ENCODE results near the gene DIP2B.
"Not testable (repeated sequence)": the region's sequence is repeated elsewhere in the genome, so short reads cannot be mapped to it uniquely, and the experiment has no call there.

The DIP2B gene

GRCh38 chr12:50538182-50538581, 33.4 kb downstream of the DIP2B start:
- no peak for TF ChIP-seq CTCF (IDR thresholded peaks at IDR 0.05; ENCODE audit: low read depth, low read length, missing control alignments)
- no peak for DNase-seq (ENCODE audit: low read depth)
- no peak overlapping the region for H3K4me3 ChIP-seq (ENCODE audit: low read depth, low read length)

DNA sequence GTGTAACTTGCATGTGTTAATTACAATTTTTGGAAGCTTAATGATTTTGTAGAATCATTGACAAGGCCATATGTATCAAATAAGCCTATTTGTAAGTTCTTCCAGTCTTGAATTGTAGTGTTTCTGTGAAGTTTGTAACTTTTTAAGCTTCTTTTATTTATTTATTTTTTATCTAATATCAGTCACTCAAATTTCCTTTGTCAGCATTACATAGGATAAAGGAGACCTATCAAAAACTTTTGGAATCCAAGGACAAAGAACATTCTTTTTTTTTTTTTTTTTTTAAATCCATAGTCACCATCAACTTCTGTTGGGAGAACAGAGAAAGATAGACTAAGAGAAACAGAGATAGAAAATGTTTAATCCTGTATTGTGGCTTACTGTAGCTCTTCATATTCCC, 36.4 kb downstream of the DIP2B start:
- TF ChIP-seq CTCF (IDR thresholded peaks at IDR 0.05; ENCODE audit: low read depth, low read length, missing control alignments): no peak
- no peak overlapping the region for H3K4me3 ChIP-seq (ENCODE audit: low read depth, low read length)
- no peak for DNase-seq (ENCODE audit: low read depth)

DNA sequence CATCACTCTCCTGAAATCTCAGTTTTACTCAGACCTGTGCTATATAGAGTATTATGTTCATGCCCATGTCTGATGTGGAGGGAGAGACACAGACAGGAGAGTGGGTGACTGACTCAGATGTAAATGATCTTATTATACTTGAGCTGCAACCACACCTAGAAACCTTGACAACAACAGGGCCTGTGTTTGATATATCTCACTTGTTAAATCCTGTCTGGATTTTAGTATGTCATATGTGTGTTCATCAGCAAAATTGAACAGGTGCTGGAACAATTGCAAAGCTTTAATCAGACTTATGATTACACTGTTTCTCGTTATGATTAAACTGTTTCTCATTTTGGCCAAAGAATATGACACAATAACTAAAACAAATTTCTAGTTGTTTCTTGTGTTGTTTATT, 37.7 kb downstream of the DIP2B start:
- no peak overlapping the region for H3K4me3 ChIP-seq (ENCODE audit: low read depth, low read length)
- no peak for DNase-seq (ENCODE audit: low read depth)

DNA sequence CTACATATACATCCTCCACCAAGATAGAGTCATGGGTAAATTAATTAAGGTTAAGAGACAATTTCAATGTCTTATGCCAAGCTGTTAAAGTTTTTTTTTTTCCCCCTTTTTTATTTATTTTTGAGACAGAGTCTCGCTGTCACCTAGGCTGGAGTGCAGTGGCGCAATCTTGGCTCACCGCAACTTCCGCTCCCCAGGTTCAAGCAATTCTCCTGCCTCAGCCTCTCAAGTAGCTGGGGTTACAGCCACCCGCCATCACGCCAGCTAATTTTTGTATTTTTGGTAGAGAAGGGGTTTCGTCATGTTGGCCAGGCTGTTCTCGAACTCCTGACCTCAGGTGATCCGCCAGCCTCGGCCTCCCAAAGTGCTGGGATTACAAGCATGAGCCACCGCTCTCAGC, 38.4 kb downstream of the DIP2B start:
- not testable (repeated sequence) for DNase-seq (ENCODE audit: low read depth); H3K4me3 ChIP-seq (ENCODE audit: low read depth, low read length)

More for the DNA sequence above, 37.7 kb downstream of the DIP2B start:
- TF ChIP-seq CTCF (IDR thresholded peaks at IDR 0.05; ENCODE audit: low read depth, low read length, missing control alignments): no peak

DNA sequence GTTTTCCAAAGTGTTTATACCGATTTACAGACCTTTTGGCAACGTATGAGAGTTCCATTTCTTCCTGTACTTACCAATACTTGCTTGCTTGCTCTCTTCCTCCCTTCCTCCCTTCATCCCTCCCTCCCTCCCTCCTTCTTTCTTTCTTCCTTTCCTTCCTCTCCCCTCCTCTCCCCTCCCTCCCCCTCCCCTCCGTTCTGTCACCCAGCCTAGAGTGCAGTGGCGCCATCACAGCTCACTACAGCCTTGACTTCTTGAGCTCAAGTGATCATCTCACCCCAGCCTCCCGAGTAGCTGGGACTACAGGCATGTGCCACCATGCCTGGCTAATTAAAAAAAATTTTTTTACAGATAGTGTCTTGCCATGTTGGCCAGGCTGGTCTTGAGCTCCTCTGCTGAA, 40.4 kb downstream of the DIP2B start:
- TF ChIP-seq CTCF (IDR thresholded peaks at IDR 0.05; ENCODE audit: low read depth, low read length, missing control alignments): no peak
- H3K4me3 ChIP-seq (ENCODE audit: low read depth, low read length): no peak overlapping the region
- no peak for DNase-seq (ENCODE audit: low read depth)

GRCh38 chr12:50545786-50546185, 41.0 kb downstream of the DIP2B start:
- TF ChIP-seq CTCF (IDR thresholded peaks at IDR 0.05; ENCODE audit: low read depth, low read length, missing control alignments): no peak
- no peak for DNase-seq (ENCODE audit: low read depth)
- no peak overlapping the region for H3K4me3 ChIP-seq (ENCODE audit: low read depth, low read length)

DNA sequence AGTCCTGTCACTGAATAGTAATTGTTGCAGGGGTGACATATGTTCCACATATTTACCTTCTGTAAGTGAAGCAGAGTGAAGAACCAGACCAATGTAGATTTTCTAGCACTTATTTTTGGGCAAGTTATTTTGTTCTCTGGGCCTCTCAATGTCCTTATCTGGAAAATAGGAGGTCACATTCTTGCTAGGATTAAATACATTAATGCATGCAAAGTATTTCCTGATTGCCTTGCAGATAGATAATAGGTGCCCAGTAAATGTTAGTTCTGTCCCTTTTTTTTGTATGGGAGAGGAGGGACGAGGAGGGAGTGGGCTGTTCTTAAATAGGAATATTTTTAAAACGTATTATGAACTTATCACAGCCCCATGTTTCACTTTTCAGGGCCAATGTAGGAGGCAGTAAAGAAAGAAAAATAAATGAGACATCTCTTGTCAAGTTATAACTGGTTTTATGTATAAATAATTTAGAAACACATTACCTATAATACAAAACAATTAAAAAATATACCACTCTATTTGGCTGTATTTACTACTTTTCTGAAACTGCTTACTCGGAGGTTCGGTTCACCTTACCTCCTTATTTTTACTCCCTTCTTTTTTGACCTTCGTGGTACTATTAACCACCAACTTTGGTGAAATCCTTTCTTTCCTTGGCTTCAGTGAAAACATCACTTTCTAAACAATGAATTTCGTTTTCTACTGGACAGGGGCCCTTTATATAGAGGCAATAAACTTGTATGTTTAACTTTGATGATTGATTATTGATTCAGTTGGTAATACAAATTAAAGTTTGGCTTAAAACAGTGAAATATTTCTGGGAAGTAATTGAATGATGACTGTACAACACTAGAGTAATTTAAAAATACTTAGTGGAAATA, 41.9 kb downstream of the DIP2B start:
- DNase-seq (ENCODE audit: low read depth): no peak
- no peak overlapping the region for H3K4me3 ChIP-seq (ENCODE audit: low read depth, low read length)
- TF ChIP-seq CTCF (IDR thresholded peaks at IDR 0.05; ENCODE audit: low read depth, low read length, missing control alignments): no peak

All from GM12864 (cell line).